Raji (cell line): Measurements from ENCODE around the gene C19orf47.

Source experiments
- POLR2A ChIP-seq: IDR thresholded peaks from 2 replicates; pipeline ENCODE4 v1.6.1; 2011; ENCODE audit warnings: low read depth, low read length, control low read depth; ENCODE audit not compliant: insufficient read depth

Gene C19orf47

DNA sequence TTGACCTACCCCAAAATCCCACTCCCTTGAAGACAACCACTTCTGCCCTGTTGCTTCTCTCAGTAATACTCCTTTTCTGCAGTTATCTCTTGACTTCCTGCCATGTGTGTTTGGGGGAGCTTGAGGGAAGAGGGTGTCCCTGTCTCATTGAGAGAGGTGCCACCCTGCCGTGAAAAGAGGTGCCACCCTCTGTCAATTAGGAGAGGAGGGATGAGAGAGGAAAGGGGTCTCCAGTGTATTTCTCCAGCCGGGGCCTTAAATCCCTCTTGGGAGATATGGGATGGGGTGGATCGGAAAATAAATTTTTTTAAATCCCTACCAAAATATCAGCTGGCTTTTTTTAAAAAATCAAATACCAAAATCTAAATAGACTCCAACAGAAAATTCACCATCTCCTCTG is 16.8 kb upstream of the C19orf47 start:
- no peak for TF ChIP-seq POLR2A

DNA sequence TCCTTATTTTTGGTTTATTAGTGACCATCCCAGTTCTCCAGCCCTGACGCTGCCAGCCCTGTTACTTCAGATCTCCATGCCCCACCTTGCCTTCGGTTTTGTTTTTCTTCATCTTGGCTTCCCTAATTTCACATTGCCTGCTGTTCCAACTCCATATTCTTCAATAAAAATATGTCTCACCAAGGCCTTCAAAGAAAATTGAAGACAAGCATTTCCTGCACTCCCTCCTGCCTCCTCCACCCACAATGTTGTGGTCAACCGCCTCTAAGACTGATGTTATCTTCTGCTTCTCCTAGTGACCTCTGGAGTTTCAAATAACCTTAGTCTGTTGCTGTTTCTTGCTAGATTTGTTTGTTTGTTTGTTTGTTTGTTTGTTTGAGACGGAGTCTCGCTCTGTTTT is 14.9 kb upstream of the C19orf47 start:
- no peak for TF ChIP-seq POLR2A

DNA sequence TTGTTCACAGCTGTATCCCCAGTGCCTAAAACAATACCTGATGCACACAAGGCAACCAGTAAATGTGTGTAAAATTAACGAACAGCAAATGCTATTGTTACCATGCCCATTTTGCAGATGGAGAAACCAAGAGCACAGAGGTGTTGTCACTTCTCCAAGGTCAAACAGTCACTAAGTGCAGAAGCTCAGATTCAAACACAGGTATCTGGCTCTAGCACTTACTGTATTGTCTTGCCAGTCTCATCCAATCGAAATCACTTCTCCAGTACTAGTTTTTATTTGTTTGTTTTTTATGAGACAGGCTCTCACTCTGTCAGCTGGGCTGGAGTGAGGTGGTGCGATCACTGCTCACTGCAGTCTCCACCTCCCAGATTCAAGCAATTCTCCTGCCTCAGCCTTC is 14.0 kb upstream of the C19orf47 start:
- TF ChIP-seq POLR2A: no peak

DNA sequence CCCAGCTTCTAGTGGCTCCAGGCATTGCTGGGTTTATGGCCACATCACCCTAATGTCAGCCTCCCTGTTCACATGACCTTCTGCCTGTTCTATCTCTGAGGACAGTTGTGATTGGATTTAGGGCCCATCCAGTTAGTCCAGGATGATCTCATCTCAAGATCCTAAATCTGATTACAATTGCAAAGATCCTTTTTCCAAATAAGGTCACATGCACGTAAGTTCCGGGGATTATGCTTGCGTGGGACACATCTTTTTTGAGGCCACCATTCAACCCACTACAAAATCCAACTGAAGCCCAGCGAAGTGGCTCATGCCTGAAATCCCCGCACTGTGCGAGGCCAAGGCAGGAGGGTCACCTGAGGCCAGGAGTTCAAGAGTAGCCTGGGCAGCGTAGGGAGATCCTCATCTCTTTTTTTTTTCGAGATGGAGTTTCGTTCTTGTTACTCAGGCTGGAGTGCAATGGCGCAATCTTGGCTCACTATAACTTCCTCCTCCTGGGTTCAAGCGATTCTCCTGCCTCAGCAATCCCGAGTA is 12.6 kb upstream of the C19orf47 start:
- no peak for TF ChIP-seq POLR2A

DNA sequence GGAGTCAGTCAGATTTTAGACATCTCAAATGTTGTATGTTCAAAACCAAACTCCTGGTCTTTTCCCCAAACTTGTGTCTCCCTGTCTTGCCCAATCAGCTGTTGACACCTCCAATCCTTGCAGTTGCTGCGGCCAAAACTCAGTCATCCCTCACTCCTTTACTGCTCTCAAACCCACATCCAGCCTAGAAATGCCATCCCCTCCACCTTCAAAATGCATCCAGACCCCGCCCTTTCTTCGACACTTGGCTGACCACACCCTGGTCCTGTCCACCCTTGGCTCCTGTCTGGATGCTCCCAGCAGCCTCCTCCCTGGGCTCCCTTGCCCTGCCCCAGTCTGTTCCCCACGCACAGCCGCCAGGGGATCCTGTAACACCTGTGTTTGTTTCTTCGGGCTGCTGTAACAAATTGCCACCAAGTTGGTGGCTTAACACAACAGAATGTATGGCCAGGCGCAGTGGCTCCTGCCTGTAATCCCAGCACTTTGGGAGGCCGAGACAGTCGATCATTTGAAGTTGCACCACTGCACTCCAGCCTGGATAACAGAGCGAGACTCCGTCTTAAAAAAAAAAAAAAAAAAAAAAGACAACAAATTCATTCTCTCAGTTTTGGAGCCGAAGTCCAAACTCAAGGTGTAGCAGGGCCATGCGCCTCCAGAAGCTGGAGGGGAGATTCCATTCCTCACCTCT is 12.0 kb upstream of the C19orf47 start:
- TF ChIP-seq POLR2A: no peak

DNA sequence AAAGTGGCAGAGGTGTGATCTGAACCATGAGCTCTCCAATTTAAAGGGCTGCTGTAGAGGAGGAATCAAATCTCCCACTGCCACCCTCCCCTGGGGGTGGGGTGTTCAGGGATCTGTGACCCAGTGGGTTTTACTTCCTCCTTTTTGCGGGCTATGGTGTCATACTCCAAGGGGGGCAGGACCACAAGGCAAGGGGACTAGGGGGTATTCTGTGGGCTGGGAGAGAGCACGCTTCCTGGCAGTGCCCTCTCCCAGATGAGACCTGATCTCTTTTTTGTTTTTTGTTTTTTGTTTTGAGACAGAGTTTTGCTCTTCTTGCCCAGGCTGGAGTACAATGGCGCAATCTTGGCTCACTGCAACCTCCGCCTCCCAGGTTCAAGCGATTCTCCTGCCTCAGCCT is 10.6 kb upstream of the C19orf47 start:
- no peak for TF ChIP-seq POLR2A

DNA sequence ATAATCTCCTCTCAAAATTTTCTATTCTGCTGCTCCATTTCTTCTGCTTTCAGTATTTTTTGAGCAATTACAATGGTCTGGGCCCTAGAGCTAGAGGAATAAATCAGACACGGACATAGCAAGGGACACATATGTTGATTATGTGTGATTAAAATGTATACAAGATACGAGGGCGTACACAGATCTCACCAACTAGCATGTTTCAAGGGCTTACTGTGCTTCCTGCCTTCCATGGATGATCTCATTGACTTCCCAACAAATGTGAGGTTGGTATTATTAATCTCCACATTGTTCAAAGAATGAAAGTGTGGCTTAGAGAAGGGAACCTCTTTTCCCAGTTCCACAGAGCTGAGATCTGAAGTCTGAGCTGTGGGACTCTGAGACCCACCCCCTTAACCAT is 9.4 kb upstream of the C19orf47 start:
- TF ChIP-seq POLR2A: no peak

DNA sequence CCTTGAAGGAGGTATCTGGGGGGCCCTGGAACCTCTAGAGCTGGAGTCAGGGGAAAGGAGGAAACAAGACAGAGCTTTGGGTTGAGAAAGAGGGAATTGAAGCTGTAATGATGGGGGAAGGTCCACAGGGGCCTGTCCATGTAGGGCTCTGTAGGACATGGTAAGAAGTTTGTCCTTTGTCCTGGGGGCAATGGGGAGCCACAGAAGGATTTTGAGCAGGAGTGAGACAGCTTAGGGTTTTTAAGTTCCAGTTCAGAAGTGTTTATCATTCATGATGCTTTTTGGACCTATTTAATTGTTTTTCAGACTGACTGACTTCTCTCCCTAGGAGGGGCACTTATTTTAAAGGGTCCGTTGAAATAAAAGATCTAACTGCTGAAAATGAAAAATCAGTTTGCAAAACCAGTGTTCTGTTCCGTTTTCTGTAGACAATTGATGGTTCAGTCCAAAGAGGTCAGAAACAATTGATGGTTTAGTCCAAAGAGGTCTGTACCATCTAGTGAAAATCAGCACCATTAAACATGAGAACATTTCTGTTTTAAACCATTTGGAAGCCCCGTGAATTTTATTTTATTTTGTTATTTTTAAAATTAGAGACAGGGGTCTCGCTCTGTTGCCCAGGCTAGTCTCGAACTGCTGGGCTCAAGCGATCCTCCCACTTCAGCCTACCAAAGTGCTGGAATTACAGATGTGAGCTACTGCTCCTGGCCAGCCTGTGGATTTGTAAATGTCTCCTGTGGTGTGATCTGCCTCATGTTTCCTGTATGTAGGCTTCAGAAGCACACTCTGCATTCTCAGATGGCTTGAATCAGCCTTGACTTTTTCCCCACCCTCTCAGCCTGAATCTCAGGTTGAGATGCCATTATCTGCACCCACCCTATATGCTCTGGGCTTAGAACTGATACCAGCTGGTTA is 8.7 kb upstream of the C19orf47 start:
- no peak for TF ChIP-seq POLR2A

DNA sequence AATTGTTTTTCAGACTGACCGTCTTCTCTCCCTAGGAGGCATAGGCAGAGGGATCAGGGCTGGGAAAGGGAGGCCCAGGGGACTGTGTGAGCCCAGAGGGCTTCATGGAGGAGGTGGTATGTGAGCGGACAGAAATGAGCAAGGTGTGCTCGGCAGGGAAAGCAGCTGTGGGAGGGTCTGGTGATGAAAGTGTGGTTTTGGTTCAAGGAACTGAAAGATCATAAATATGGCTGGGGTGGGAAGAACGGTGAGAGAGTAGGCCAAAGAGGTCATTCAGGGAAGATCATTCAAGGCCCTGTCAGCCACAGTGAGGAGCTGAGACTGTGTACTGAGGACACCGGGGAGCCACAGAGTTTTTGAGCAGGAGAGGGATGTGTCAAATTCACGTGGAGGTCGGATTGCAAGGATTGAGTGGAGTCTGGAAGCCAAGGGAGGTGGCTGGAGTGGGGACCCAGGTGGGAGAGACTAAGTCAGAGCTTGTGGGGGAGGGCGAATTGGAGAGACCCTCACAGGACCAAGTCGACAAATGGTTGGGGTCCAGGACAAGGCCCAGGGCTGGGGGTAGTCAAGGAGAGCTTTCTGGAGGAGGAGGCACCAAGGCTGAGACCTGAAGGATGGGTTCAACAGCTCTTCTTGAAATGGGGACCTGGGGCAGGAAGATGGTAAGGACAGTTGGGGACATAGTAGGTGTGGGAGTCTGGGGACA is 7.9 kb upstream of the C19orf47 start:
- TF ChIP-seq POLR2A: no peak

DNA sequence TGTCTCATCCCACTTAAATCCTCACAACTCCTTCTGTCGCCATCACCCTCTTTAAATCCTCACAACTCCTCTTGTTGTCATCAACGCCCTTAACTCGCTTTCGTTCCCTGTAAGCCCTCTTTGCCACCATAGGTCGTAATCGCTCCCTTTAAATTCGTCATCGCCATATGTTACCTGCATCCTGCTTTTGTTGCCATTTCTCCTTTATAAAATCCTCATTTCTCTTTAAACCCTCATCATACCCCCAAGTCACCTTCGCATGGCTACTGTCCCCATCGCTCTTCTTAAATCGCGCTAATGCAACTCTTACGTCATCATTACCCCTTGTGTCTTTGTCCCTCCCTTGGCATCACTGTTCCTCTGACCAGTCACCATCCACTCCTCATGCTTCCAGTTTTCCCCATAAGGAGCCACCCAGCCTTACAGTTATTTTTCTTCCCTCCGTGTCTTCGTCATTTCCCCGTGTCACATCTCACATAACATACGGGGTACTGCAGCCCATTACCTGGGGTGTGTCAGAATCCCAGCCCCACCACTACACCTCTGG is 837 bp upstream of the C19orf47 start:
- TF ChIP-seq POLR2A: no peak

DNA sequence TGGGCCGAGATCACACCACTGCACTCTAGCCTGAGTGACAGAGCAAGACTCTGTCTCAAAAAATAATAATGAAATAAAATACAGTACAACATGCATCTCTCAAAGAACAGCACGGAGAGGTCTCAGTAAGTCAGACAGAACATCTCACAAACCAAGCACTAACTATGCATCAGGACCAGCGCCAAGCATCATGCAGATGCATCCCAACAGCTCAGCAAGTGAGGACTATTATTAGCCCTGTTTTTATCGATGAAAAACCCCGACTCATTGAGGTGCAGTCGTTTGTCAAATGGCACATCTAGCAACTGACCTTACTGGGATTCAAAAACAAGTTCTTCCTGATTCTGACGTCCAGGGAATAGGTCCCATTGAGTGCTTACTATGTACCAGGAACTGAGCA is 3.8 kb downstream of the C19orf47 start:
- no peak for TF ChIP-seq POLR2A

DNA sequence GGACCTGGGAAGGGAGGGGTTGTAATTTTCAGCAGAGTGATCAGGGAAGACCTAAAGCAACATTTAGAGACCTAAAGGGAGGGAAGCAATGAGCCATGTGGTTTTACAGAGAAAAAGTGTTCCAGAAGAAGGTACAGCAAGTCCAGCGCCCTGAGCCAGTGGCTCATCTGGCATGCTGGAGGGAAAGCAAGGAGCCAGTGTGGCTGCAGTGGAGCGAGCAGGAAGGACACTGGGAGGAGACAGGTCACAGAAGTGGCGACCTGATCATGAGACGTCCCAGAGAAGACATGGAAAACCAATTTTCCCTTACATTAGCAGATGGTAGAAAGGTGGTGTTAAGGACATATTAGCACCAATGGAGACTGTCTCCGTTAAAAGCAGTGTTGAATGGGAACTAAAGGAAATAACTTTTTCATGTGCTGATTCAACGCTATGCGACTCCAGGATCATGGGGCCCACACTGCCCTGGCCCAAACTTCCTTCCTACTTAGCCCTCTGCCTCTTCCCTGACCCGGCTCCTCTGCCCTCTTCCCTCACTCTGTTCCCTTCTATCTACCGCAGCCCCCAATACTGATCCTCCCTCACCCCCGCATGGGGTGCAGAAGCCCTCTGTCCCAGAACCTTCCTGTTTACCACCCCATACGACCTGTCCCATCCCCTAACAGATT is 5.4 kb downstream of the C19orf47 start:
- TF ChIP-seq POLR2A: no peak

DNA sequence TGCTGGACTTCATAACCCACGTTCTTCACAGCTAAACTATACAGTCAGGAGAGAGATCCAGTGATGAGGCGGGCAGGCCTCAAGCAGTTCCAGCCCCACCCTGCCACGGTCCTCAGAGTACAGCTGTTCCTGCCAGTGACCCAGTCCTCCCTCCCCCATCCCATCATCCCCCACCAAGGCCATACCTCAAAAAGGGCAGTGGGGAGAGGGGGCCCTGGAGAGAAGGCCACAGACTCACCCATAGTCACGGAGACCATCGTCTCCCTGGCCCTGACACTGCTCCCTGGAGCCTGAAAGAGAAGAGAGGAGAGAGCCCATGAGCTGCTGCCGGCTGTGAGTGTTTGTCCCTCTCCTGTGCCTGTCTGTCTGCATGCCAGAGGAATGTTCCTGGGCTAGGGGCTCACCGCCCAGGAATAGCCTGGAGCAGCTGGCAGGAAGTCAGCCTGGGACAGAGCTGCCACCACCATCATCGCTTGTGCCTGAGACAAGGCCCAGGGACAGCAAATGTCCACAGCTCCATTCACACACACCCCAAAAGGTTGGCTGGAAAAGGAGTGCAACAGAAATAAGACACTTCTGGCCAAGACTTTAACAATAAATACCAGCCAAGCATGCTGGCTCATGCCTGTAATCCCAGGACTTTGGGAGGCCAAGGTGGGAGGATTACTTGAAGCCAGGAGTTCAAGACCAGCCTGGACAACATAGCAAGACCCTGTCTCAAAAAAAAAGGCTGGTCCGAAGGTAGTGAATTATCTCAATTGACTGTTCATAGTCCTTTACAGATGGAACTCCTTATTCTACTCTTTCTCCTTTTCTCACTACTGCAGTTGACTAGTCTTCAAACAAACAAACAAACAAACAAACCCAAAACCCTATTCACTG is 6.4 kb downstream of the C19orf47 start:
- TF ChIP-seq POLR2A: no peak
